ENCODE measurements around the gene IQSEC1.

GRCh38 chr3:12954891-12955650 lies 118.2 kb downstream of the IQSEC1 start:
- TF ChIP-seq POLR2AphosphoS5 (IDR thresholded peaks at IDR 0.05; ENCODE audit: low read depth, low read length) (no peak), REST (IDR thresholded peaks at IDR 0.05; ENCODE audit: insufficient read depth in 1 of 2, low read depth in 2 of 2, low read length in 2 of 2) (no peak)
